ENCODE data around the gene WNT1.

GRCh38 chr12:48957141-48958048, 20.7 kb upstream of the WNT1 start, which contains the start of gene ARF3:
- TF ChIP-seq CTCF (IDR thresholded peaks at IDR 0.05) (no peak), EZH2phosphoT487 (IDR thresholded peaks at IDR 0.05) (no peak)
